ENCODE results near the gene HBG2.

HBG2 gene

GRCh38 chr11:5226732-5227310 is 27.8 kb downstream of the HBG2 start, which contains the start of gene HBB:
TSS of gene HBB (minus strand) at chr11:5227071. CDS start at chr11:5227021, 50 bp downstream.
- no peak for TF ChIP-seq CTCF (conservative IDR thresholded peaks at IDR 0.05)
- no peak within 1 kb of the TSS for H3K27ac ChIP-seq

DNA sequence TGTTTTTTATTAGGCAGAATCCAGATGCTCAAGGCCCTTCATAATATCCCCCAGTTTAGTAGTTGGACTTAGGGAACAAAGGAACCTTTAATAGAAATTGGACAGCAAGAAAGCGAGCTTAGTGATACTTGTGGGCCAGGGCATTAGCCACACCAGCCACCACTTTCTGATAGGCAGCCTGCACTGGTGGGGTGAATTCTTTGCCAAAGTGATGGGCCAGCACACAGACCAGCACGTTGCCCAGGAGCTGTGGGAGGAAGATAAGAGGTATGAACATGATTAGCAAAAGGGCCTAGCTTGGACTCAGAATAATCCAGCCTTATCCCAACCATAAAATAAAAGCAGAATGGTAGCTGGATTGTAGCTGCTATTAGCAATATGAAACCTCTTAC is 29.1 kb downstream of the HBG2 start:
- no peak overlapping the region for H3K27ac ChIP-seq
- TF ChIP-seq CTCF (conservative IDR thresholded peaks at IDR 0.05) = no peak

DNA sequence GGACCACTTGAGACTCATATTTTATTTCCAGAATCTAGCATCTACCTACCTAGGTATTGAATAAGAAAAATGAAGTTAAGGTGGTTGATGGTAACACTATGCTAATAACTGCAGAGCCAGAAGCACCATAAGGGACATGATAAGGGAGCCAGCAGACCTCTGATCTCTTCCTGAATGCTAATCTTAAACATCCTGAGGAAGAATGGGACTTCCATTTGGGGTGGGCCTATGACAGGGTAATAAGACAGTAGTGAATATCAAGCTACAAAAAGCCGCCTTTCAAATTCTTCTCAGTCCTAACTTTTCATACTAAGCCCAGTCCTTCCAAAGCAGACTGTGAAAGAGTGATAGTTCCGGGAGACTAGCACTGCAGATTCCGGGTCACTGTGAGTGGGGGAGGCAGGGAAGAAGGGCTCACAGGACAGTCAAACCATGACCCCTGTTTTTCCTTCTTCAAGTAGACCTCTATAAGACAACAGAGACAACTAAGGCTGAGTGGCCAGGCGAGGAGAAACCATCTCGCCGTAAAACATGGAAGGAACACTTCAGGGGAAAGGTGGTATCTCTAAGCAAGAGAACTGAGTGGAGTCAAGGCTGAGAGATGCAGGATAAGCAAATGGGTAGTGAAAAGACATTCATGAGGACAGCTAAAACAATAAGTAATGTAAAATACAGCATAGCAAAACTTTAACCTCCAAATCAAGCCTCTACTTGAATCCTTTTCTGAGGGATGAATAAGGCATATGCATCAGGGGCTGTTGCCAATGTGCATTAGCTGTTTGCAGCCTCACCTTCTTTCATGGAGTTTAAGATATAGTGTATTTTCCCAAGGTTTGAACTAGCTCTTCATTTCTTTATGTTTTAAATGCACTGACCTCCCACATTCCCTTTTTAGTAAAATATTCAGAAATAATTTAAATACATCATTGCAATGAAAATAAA is 29.8 kb downstream of the HBG2 start:
- no peak for TF ChIP-seq CTCF (conservative IDR thresholded peaks at IDR 0.05)
- H3K27ac ChIP-seq = no peak overlapping the region

DNA sequence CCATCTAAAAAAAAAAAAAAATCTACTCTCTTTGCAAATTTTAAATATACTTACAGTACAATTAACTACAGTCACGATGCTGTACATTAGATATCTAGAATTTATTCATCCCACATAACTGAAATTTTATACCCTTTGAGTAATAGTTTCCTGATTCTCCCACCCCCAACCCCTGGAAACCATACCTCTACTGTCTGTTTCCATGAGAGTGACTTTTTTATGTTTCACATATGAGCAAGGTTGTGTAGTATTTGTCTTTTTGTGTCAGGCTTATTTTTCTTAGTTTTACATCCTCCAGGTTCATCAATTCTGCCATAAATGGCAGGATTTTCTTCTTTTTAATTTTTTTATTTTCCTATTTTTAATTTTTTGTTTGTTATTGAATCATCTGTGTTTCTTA is 30.9 kb downstream of the HBG2 start:
- H3K27ac ChIP-seq = no peak overlapping the region
- TF ChIP-seq CTCF (conservative IDR thresholded peaks at IDR 0.05) = no peak

- no peak for TF ChIP-seq CTCF (conservative IDR thresholded peaks at IDR 0.05)
Measured at GRCh38 chr11:5223146-5223545, 31.4 kb downstream of the HBG2 start.

GRCh38 chr11:5210376-5210885 is 44.1 kb downstream of the HBG2 start:
- no peak for TF ChIP-seq CTCF (conservative IDR thresholded peaks at IDR 0.05)

More at GRCh38 chr11:5223146-5223545, 31.4 kb downstream of the HBG2 start:
- no peak overlapping the region for H3K27ac ChIP-seq

GRCh38 chr11:5204787-5205186 is 49.8 kb downstream of the HBG2 start:
- H3K27ac ChIP-seq = no peak overlapping the region
- peak; percentile 69 for TF ChIP-seq CTCF (conservative IDR thresholded peaks at IDR 0.05)

More at GRCh38 chr11:5210376-5210885, 44.1 kb downstream of the HBG2 start:
- no peak overlapping the region for H3K27ac ChIP-seq
